ENCODE results near the gene SACS.

GRCh38 chr13:23365652-23366051 is 67.8 kb downstream of the SACS start:
- TF ChIP-seq CTCF (IDR thresholded peaks at IDR 0.05; ENCODE audit: low read length) (no peak), EZH2 (IDR thresholded peaks at IDR 0.05; ENCODE audit: borderline replicate concordance, low read length) (no peak)

All from OCI-LY1 (cell line).